ENCODE measurements around the gene UBE2E1. TPM values are rescaled to one million over a fixed set of nuclear protein-coding genes. Genes with fewer than 3 reads are reported as not detected.
"Not testable (repeated sequence)": the region's sequence is repeated elsewhere in the genome, so short reads cannot be mapped to it uniquely, and the experiment has no call there.

Gene UBE2E1
- total and polyA plus RNA-seq, 4 donors, result 6.6 to 31.8 (median 25.4) TPM

- WGBS, result 1% methylated on average over 20 of the region's 21 CpGs
- TF ChIP-seq RAD21 (IDR thresholded peaks at IDR 0.05), result peak in 1 of 2 donors; percentile 11
- peak; percentile 34 to 46 for TF ChIP-seq RXRA (IDR thresholded peaks at IDR 0.05)
- Histone ChIP-seq H3K4me1 (ENCODE audit: control insufficient read depth in 4 of 4, insufficient read depth in 4 of 4, low read length in 3 of 4) (peaks cover 0 to 37% (median 28%) of the 10 kb centered on the region in 4 donors), H3K9ac (ENCODE audit: low read depth in 1 of 2, low read length in 2 of 2) (peak overlapping the region; percentile 84 to 92), H3K36me3 (ENCODE audit: control insufficient read depth in 4 of 4, insufficient read depth in 3 of 4, low read depth in 1 of 4, low read length in 3 of 4) (peaks cover 0 to 15% (median 9%) of the 10 kb centered on the region in 4 donors), H3K27ac (ENCODE audit: low read depth in 1 of 2, low read length in 2 of 2) (peak overlapping the region; percentile 88 to 96), H3K4me3 (ENCODE audit: low read depth in 1 of 3, low read length in 3 of 3) (peak overlapping the region; percentile 95)
- not testable (repeated sequence) for H3K27me3 ChIP-seq (ENCODE audit: control insufficient read depth in 4 of 4, insufficient read depth in 4 of 4, low read length in 3 of 4); H3K9me3 ChIP-seq (ENCODE audit: control insufficient read depth in 4 of 4, low read length in 3 of 4)
- peak; percentile 35 for DNase-seq (ENCODE audit: low spot score)
These were observed 112.0 kb downstream of the UBE2E1 start for GRCh38 chr3:23917679-23918303.

DNA sequence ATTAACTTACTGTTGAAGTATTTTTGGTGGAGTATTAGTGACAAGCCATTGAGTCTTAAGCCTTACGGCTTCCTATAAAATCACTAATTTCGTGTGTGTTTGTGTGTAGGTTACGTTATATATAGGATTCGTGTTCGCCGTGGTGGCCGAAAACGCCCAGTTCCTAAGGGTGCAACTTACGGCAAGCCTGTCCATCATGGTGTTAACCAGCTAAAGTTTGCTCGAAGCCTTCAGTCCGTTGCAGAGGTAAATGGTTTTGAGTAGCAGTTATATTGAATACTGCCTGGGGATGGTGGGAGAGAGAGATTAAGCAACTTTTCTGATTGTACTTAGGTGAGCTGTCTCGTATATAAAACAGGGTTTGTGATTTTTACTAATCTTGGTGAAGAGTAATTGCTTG is 112.6 kb downstream of the UBE2E1 start:
- Histone ChIP-seq H3K4me1 (ENCODE audit: control insufficient read depth in 4 of 4, insufficient read depth in 4 of 4, low read length in 3 of 4) (peaks cover 0 to 37% (median 28%) of the 10 kb centered on the region in 4 donors), H3K9ac (ENCODE audit: low read depth in 1 of 2, low read length in 2 of 2) (peak overlapping the region; percentile 84 to 92), H3K27ac (ENCODE audit: low read depth in 1 of 2, low read length in 2 of 2) (peak overlapping the region; percentile 88 to 96), H3K4me3 (ENCODE audit: low read depth in 1 of 3, low read length in 3 of 3) (peak overlapping the region; percentile 95), H3K36me3 (ENCODE audit: control insufficient read depth in 4 of 4, insufficient read depth in 3 of 4, low read depth in 1 of 4, low read length in 3 of 4) (peaks cover 0 to 15% (median 9%) of the 10 kb centered on the region in 4 donors)
- not testable (repeated sequence) for H3K27me3 ChIP-seq (ENCODE audit: control insufficient read depth in 4 of 4, insufficient read depth in 4 of 4, low read length in 3 of 4); H3K9me3 ChIP-seq (ENCODE audit: control insufficient read depth in 4 of 4, low read length in 3 of 4); DNase-seq (ENCODE audit: low spot score)
- 45% methylated on average over 12 of the region's 12 CpGs for WGBS

- no peak for DNase-seq (ENCODE audit: low spot score)
- Histone ChIP-seq H3K9me3 (ENCODE audit: control insufficient read depth in 4 of 4, low read length in 3 of 4) (no peaks in the 10 kb centered on the region), H3K27ac (ENCODE audit: low read depth in 1 of 2, low read length in 2 of 2) (no peak overlapping the region), H3K27me3 (ENCODE audit: control insufficient read depth in 4 of 4, insufficient read depth in 4 of 4, low read length in 3 of 4) (no peaks in the 10 kb centered on the region), H3K9ac (ENCODE audit: low read depth in 1 of 2, low read length in 2 of 2) (no peak overlapping the region), H3K4me3 (ENCODE audit: low read depth in 1 of 3, low read length in 3 of 3) (no peak overlapping the region), H3K36me3 (ENCODE audit: control insufficient read depth in 4 of 4, insufficient read depth in 3 of 4, low read depth in 1 of 4, low read length in 3 of 4) (peaks cover 0 to 15% (median 9%) of the 10 kb centered on the region in 4 donors), H3K4me1 (ENCODE audit: control insufficient read depth in 4 of 4, insufficient read depth in 4 of 4, low read length in 3 of 4) (peaks cover 0 to 25% (median 17%) of the 10 kb centered on the region in 4 donors)
- TF ChIP-seq RXRA (IDR thresholded peaks at IDR 0.05) (no peak), JUND (IDR thresholded peaks at IDR 0.05) (no peak), NR2F2 (IDR thresholded peaks at IDR 0.05) (no peak), ATF3 (IDR thresholded peaks at IDR 0.05) (no peak), YY1 (IDR thresholded peaks at IDR 0.05) (no peak)
- 80% methylated on average over 2 of the region's 2 CpGs for WGBS
These were observed 113.9 kb downstream of the UBE2E1 start for GRCh38 chr3:23919628-23920027.

DNA sequence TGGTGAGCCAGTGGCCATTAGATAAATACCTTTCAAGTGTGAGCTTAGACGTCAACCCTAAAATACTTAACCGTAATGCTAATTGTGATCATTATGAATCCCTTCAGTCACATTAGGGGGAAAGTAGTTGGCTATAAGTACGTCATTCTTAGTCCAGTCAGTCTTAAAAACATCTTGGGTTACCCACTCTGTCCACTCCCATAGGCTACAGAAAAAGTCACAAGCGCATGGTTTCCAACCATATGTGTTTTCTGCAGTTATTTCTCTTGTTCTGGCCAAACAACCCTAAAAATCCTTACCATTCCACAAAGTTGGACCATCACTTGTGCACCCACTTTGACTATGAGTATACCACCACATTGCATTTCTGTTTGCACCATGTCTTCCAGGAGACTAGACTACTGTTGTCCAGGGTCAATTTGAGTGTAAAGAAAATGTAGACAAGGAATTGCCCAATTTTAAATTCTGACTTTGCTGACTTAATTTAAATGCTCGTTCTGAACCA is 114.4 kb downstream of the UBE2E1 start:
- Histone ChIP-seq H3K4me3 (ENCODE audit: low read depth in 1 of 3, low read length in 3 of 3) (no peak overlapping the region), H3K27ac (ENCODE audit: low read depth in 1 of 2, low read length in 2 of 2) (no peak overlapping the region), H3K9me3 (ENCODE audit: control insufficient read depth in 4 of 4, low read length in 3 of 4) (no peaks in the 10 kb centered on the region), H3K27me3 (ENCODE audit: control insufficient read depth in 4 of 4, insufficient read depth in 4 of 4, low read length in 3 of 4) (no peaks in the 10 kb centered on the region), H3K4me1 (ENCODE audit: control insufficient read depth in 4 of 4, insufficient read depth in 4 of 4, low read length in 3 of 4) (peaks cover 0 to 20% (median 12%) of the 10 kb centered on the region in 4 donors), H3K9ac (ENCODE audit: low read depth in 1 of 2, low read length in 2 of 2) (no peak overlapping the region), H3K36me3 (ENCODE audit: control insufficient read depth in 4 of 4, insufficient read depth in 3 of 4, low read depth in 1 of 4, low read length in 3 of 4) (peaks cover 0 to 15% (median 9%) of the 10 kb centered on the region in 4 donors)
- WGBS, result 92% methylated on average over 5 of the region's 5 CpGs
- no peak for DNase-seq (ENCODE audit: low spot score)
- TF ChIP-seq EGR1 (IDR thresholded peaks at IDR 0.05; ENCODE audit: low read depth in 2 of 2), result no peak
- no peak for TF ChIP-seq TAF1 (conservative IDR thresholded peaks at IDR 0.05)
- no peak for TF ChIP-seq HNF4G (IDR thresholded peaks at IDR 0.05)
- no peak for TF ChIP-seq JUND (IDR thresholded peaks at IDR 0.05)
- no peak for TF ChIP-seq HNF4A (conservative IDR thresholded peaks at IDR 0.05)
- no peak for TF ChIP-seq FOXA1 (IDR thresholded peaks at IDR 0.05)
- no peak for TF ChIP-seq MAX (IDR thresholded peaks at IDR 0.05)
- TF ChIP-seq FOXA2 (IDR thresholded peaks at IDR 0.05), result no peak
- TF ChIP-seq SP1 (IDR thresholded peaks at IDR 0.05), result no peak
- TF ChIP-seq GABPA (IDR thresholded peaks at IDR 0.05 in 1 of 2, conservative IDR thresholded peaks at IDR 0.05 in 1 of 2), result no peak
- no peak for TF ChIP-seq RAD21 (IDR thresholded peaks at IDR 0.05)
- no peak for TF ChIP-seq YY1 (IDR thresholded peaks at IDR 0.05)
- TF ChIP-seq, protein P1, sequence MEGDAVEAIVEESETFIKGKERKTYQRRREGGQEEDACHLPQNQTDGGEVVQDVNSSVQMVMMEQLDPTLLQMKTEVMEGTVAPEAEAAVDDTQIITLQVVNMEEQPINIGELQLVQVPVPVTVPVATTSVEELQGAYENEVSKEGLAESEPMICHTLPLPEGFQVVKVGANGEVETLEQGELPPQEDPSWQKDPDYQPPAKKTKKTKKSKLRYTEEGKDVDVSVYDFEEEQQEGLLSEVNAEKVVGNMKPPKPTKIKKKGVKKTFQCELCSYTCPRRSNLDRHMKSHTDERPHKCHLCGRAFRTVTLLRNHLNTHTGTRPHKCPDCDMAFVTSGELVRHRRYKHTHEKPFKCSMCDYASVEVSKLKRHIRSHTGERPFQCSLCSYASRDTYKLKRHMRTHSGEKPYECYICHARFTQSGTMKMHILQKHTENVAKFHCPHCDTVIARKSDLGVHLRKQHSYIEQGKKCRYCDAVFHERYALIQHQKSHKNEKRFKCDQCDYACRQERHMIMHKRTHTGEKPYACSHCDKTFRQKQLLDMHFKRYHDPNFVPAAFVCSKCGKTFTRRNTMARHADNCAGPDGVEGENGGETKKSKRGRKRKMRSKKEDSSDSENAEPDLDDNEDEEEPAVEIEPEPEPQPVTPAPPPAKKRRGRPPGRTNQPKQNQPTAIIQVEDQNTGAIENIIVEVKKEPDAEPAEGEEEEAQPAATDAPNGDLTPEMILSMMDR (IDR thresholded peaks at IDR 0.05; ENCODE audit: low read depth, low read length, missing input control), result no peak
- no peak for TF ChIP-seq NR2F2 (IDR thresholded peaks at IDR 0.05)
- TF ChIP-seq, protein P2, sequence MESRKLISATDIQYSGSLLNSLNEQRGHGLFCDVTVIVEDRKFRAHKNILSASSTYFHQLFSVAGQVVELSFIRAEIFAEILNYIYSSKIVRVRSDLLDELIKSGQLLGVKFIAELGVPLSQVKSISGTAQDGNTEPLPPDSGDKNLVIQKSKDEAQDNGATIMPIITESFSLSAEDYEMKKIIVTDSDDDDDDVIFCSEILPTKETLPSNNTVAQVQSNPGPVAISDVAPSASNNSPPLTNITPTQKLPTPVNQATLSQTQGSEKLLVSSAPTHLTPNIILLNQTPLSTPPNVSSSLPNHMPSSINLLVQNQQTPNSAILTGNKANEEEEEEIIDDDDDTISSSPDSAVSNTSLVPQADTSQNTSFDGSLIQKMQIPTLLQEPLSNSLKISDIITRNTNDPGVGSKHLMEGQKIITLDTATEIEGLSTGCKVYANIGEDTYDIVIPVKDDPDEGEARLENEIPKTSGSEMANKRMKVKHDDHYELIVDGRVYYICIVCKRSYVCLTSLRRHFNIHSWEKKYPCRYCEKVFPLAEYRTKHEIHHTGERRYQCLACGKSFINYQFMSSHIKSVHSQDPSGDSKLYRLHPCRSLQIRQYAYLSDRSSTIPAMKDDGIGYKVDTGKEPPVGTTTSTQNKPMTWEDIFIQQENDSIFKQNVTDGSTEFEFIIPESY (IDR thresholded peaks at IDR 0.05), result no peak
- no peak for TF ChIP-seq RXRA (IDR thresholded peaks at IDR 0.05)

Measured in liver (tissue), 9 donors.